IPS-18c (cell line): ENCODE measurements around the gene CA5B.
"Not testable (repeated sequence)": the region's sequence is repeated elsewhere in the genome, so short reads cannot be mapped to it uniquely, and the experiment has no call there.

ENCODE experiments used
- H3K4me3 ChIP-seq: 2 replicates; pipeline ENCODE4 v1.7.0; 2013; ENCODE audit warnings: low read depth, mild to moderate bottlenecking, low read length, moderate library complexity; ENCODE audit not compliant: insufficient read depth
- H3K9me3 ChIP-seq: one replicate; pipeline ENCODE4 v1.6.1; 2013; ENCODE audit warnings: mild to moderate bottlenecking, low read length, moderate library complexity; ENCODE audit not compliant: control insufficient read depth, insufficient read depth

CA5B gene

GRCh38 chrX:15744181-15744867 lies 6.3 kb downstream of the CA5B start:
- Histone ChIP-seq H3K4me3 (no peak overlapping the region), H3K9me3 (no peaks in the 10 kb centered on the region)

DNA sequence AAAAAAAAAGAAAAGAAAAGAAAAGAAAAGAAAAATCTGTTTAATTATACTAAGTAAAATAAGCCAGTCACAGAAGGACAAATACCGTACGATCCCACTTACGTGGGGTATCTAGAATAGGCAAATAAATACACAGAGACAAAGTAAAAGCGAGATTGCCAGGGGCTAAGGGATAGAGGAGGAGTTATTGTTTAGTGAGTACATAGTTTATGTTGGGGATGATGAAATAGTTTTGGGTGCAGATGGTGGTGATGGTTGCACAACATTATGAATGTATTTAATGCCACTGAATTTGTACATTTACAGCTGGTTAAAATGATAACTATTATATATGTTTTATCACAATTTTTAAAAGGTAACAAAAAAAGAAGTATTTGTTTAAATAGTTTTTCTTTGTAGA lies 7.1 kb downstream of the CA5B start:
- no peak overlapping the region for H3K4me3 ChIP-seq
- no peaks in the 10 kb centered on the region for H3K9me3 ChIP-seq

GRCh38 chrX:15746651-15747050 lies 8.6 kb downstream of the CA5B start:
- H3K9me3 ChIP-seq: not testable (repeated sequence)

GRCh38 chrX:15747626-15748173 lies 9.6 kb downstream of the CA5B start:
- H3K4me3 ChIP-seq: no peak overlapping the region
- no peaks in the 10 kb centered on the region for H3K9me3 ChIP-seq

More at GRCh38 chrX:15746651-15747050, 8.6 kb downstream of the CA5B start:
- not testable (repeated sequence) for H3K4me3 ChIP-seq

DNA sequence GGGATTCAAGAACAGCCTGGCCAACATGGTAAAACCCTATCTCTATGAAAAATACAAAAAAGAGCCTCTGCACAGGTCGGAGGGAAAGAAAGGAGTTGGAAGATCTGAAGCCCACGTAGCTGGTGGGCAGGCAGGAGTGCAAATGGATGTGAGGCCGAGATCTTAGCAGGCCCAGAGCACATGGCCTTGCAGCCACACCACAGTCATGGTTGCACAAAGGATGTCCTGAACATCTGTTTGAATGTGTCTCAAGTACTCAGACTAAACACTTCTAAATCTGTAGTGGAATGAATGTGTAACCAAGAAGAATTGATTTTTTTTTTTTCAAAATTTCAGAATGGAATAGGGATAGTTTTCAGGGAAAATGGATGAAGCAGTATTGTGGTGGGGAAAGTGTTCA lies 10.8 kb downstream of the CA5B start:
- no peaks in the 10 kb centered on the region for H3K9me3 ChIP-seq
- H3K4me3 ChIP-seq: no peak overlapping the region

GRCh38 chrX:15749642-15750610 lies 11.9 kb downstream of the CA5B start:
- no peaks in the 10 kb centered on the region for H3K9me3 ChIP-seq
- no peak overlapping the region for H3K4me3 ChIP-seq

GRCh38 chrX:15750611-15751154 lies 12.6 kb downstream of the CA5B start:
- Histone ChIP-seq H3K9me3 (no peaks in the 10 kb centered on the region), H3K4me3 (no peak overlapping the region)

GRCh38 chrX:15751155-15751819 lies 13.2 kb downstream of the CA5B start:
- Histone ChIP-seq H3K9me3 (no peaks in the 10 kb centered on the region), H3K4me3 (no peak overlapping the region)

DNA sequence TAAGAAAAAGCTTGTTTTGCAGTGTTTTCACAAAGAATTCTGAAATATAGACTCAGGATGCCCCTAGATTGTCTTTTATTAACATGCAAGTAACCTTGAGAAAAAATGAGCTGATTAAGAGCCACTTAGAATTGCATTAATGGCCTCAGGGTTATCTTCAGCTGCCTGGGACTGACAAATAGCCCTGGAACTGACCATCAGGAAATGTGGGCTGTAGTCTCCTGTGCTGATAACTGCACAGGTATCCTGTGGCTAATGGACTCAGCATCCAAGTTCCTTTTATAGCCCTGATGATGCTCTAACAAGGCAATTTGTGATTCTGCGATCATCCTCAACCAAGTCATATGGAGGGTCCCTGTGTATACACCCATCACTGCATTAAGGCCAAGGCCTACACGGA lies 17.0 kb downstream of the CA5B start:
- H3K4me3 ChIP-seq: no peak overlapping the region
- no peaks in the 10 kb centered on the region for H3K9me3 ChIP-seq

- H3K4me3 ChIP-seq: no peak overlapping the region
- H3K9me3 ChIP-seq: no peaks in the 10 kb centered on the region
Observed at GRCh38 chrX:15758140-15758539, 20.1 kb downstream of the CA5B start.

- H3K9me3 ChIP-seq, H3K4me3 ChIP-seq: not testable (repeated sequence)
Observed at GRCh38 chrX:15759886-15760285, 21.8 kb downstream of the CA5B start.

DNA sequence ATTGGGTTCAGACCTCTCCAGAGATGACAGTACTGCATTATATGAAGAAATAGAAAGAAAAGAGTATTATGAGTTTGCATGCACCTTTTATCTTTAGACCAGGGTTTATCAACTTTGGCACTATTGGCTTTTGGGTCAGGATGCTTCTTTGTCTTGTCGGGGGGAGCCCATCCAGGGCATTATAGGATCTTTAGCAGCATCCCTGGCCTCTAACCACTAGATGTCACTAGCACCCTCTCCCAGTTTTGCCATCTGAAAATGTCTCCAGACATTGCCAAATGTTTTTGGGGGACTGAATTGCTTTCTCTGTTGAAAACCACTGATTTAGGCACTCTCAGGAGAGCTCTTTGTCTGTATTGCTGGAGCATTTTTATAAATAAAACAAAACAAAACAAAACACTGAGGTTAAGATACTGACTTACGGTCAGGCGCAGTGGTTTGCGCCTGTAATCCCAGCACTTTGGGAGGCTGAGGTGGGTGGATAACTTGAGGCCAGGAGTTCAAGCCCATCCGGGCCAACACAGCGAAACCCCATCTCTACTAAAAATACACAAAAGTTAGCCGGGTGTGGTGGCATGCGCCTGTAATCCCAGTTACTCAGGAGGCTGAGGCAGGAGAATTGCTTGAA lies 23.6 kb downstream of the CA5B start:
- no peak overlapping the region for H3K4me3 ChIP-seq
- H3K9me3 ChIP-seq: no peaks in the 10 kb centered on the region

DNA sequence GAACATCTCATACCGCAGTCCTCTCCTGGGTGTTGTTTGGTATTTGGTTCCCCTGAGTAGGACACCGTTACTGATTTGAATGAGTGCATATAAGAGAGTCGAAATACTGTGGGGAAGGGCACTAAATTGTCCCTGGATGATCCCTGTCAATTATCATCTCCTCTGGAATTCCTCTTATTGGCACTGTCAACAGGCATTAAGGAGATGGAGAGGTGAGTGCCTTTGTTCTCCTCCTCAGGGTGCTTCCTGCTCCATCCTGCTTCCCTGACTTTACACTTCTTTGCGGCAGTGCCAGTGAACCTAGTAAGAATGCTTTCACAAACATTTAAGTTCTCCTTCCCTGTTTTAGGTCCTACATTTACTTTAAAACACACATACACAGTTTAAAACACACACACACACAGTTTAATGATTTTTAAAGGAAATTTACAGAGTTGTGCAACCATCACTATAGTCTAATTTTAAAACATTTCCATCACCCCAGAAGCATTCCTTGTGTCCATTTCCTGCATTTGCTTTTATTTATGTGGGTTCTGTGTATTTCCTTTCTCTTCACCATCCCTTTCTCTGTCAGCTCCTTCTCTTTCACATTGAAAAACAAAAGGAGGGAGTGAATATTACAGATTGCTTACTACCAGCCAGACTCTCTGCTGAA lies 31.4 kb downstream of the CA5B start:
- Histone ChIP-seq H3K9me3 (no peaks in the 10 kb centered on the region), H3K4me3 (no peak overlapping the region)

GRCh38 chrX:15781961-15782699 lies 44.1 kb downstream of the CA5B start:
- Histone ChIP-seq H3K4me3 (no peak overlapping the region), H3K9me3 (no peaks in the 10 kb centered on the region)

- H3K4me3 ChIP-seq: no peak overlapping the region
- peaks cover 2% of the 10 kb centered on the region for H3K9me3 ChIP-seq
Observed at GRCh38 chrX:15785176-15785750, 47.2 kb downstream of the CA5B start.

GRCh38 chrX:15786915-15787314 lies 48.8 kb downstream of the CA5B start:
- peaks cover 2% of the 10 kb centered on the region for H3K9me3 ChIP-seq
- no peak overlapping the region for H3K4me3 ChIP-seq
